GM19467 (cell line): ENCODE data around the gene PLA2G5.
"Not testable (repeated sequence)": the region's sequence is repeated elsewhere in the genome, so short reads cannot be mapped to it uniquely, and the experiment has no call there.

Experiments used
- ATAC-seq: cut with Tn5 transposase; IDR thresholded peaks from one replicate; pipeline ENCODE4 v1.9.1; 2021; ENCODE audit warnings: mild to moderate bottlenecking, moderate library complexity; ENCODE audit not compliant: unreplicated experiment

The PLA2G5 gene

DNA sequence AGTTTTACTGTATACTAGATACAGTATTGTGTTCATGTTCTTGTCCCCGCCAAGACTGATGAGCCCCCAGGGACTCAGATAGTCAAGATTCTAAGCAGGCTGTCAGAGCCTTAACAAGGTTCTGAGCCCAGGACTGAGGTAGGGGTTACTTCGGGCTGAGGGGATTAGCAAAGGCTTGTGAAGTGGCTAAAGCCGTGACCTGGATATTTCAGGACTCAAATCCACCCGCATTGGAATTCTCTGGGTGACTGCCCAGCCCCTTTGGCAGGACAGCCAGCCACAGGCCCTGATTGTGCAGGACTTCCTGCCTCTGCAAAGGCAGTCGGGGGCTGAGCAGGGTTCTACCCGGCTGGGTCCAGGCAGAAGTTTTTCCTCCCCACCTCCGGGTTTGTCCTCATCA, at the start of gene PLA2G5:
PLA2G5 (plus strand) TSS at position 321 of the 400 bp plus-strand sequence. CDS start 14,637 bp downstream, outside the sequence.
- ATAC-seq: no peak

DNA sequence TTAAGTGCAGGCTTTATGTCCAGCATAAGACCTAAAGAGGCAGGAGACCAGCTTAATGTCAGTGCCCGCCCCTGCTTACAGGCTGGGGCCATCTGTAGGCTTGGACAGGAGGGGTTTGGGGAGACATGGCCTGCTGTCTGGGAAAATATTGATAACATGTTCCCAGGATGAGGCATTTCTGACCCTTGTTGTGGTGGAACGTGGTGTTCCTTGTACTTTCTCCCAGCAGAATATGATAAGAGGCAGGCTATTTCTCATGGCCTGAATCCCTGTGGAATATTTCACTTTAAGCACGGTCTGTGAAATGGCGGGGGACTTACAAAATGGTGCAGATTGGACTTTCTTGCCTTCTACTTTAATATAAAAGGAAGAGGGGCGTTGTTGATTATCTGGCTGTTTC, 41.9 kb upstream of the PLA2G5 start:
- no peak for ATAC-seq

GRCh38 chr1:20028726-20029125, 41.3 kb upstream of the PLA2G5 start:
- no peak for ATAC-seq

DNA sequence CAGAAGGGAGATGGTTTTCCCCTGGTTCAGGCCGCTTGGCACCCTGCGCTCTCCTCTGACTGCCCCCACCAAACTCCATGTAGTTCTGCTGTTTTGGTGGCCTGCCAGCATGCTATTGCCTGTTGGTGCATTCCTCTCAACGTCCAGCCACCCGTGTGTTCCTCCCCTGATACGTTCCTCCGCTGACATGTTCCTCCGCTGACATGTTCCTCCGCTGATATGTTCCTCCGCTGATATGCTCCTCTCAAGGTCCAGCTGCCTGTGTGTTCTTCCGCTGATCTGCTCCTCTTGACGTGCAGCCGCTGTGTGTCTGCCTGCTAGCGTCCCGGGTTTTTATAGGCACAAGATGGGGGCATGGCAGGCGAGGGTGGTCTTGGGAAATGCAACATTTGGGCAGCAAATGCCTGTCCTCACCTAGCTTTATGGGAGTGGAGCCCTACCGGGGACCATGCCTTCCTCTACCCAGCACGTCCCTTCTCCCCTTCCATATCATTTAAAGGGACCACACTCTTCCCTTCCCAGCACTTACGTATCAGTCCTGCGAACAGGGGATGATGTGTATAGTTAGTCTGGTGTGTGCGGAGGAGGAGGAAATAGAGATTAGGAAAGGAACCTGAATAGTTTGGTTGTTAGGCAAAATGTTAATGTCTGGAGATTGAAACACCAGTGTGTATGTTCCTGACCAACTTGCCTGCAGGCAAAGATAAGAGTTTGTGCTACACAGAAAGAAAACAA, 40.6 kb upstream of the PLA2G5 start:
- no peak for ATAC-seq

GRCh38 chr1:20030436-20031151, 39.4 kb upstream of the PLA2G5 start:
- ATAC-seq: not testable (repeated sequence)

DNA sequence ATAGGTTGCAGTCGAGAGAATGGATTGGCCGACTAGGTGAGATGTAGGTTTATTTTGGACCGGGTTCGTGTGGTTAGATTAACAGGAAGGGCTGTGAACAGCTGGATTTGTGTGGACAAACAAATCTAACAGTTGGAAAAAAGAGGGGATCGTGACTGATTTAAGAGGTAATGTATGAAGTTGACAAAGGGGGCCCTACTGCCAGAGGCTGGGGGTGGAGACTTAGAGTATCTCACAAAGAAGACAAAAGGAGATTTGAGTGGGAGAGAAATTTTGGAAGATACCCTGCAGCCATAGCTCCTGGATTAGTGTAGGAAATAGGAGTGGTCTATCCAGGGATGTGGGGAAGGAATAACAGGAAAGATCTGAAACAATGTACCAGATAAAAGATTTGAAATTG, 38.8 kb upstream of the PLA2G5 start:
- ATAC-seq: no peak

DNA sequence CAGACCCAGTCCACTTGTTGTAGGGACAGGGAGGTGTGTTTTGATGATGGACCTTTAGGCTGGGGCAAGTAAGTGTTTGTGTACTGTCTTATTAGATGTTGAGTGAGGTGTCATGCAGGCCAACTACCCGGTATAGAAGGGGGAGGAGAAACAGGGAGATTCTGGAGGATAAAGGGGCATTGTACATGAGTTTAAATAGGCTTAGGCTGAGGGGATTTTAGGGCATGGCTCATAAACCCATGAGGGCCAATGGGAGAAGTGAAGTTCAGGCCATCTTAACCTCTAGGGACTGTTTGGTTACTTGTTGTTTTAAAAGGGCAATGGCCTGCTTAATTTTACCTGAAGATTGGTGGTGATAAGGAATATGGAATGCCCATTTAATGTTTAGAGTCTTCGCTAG, 38.2 kb upstream of the PLA2G5 start:
- no peak for ATAC-seq

GRCh38 chr1:20032425-20032824, 37.6 kb upstream of the PLA2G5 start:
- no peak for ATAC-seq

GRCh38 chr1:20033420-20033819, 36.6 kb upstream of the PLA2G5 start:
- no peak for ATAC-seq

- ATAC-seq: no peak
These were observed 34.9 kb upstream of the PLA2G5 start for GRCh38 chr1:20035114-20035513.

DNA sequence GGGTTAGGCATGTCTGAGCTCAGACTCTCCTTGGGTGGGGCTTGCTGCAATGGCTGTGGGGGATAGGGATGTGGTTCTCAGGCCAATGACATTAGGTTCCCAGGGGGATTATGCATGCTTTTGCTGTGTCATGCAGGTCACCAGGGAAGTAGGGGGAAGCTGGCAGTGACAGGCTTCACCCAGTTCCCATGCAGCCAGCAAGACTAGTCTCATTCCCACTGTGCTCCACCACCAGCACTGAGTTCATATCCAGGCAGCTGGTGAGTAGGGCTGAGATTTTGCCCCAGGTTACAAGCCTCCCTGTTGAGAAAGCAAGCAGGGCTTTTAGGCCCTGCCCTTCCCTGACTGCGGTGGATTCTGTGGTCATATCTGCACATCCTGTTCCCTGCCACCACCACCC, 32.1 kb upstream of the PLA2G5 start:
- no peak for ATAC-seq

DNA sequence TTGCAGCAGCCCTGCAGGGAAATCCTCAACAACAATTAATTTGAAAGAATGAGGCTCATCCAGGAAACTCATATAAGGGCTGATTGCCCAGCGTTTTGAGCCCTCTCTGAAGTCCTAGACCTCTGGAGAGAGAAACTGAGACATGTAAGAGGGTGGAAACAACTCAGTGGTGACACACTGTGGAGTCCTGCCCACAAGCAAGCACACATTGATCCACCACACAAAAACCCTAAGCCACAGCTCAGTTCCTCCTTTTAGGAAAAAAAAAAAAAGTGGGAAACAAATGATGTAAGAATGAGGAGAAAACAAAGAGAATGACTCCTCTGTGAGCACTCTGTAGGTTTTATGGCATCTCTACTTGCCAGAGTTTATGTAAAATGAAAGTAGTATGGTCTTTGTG, 22.9 kb upstream of the PLA2G5 start:
- no peak for ATAC-seq

GRCh38 chr1:20048563-20048962, 21.4 kb upstream of the PLA2G5 start:
- no peak for ATAC-seq

DNA sequence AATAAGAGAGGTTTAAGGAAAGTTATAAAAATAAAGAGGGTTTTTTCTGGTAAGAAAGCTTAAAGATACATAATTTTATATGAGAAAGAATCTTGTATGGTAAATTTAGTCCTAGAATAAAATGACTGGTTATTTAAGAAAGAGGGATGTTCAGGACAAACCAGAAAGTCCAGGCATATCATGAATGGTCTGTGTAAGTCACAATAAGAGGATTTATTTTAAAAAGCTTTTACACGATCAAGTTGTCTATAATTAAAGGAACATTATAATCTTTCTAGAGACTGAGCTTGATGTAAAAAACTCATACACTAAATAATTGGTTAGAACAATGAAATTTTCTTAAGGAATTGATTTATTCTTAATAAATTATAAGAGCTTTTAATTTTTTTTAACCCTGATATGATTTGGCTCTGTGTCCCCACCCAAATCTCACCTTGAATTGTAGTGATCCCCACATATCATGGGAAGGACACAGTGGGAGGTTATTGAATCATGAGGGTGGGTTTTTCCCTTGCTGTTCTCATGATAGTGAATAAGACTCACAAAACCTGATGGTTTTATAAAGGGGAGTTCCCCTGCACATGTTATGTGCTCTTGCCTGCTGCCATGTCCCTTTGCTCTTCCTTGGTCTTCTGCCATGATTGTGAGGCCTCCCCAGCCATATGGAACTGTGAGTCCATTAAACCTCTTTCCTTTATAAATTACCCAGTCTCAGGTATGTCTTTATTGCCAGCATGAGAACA, 20.8 kb upstream of the PLA2G5 start:
- ATAC-seq: not testable (repeated sequence)

DNA sequence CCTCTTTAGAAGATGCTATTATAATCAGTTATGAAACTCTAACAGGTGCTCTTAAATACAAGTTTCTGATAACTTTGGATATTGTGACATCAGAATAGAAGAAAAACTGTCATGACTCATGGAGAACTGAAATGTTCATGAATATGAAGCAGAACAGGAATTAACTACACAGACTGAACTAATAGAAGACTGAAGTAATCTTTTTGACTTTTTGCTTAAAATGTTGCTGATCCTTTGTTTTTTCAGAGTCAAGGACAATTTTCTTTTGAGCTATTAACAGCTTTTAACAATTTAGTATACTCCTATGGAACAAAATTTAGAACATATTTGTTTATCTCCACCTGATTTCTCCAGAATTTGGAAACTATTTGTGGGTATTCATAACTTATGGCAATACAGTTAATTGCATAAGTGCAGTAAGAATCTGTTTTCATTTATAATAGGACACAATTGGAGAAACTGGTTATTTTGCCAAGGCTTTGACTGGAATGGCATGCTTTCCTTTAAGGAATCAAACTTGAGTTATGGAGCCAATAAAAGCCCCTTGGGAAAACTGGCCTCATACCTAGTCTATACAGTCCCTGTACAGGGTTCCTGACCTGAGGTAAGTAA, 18.7 kb upstream of the PLA2G5 start:
- ATAC-seq: no peak

- ATAC-seq: no peak
These were observed 17.6 kb upstream of the PLA2G5 start for GRCh38 chr1:20052386-20052785.

GRCh38 chr1:20057886-20058420, 12.0 kb upstream of the PLA2G5 start:
- ATAC-seq: no peak

- ATAC-seq: no peak
These were observed 11.5 kb upstream of the PLA2G5 start for GRCh38 chr1:20058531-20058930.

DNA sequence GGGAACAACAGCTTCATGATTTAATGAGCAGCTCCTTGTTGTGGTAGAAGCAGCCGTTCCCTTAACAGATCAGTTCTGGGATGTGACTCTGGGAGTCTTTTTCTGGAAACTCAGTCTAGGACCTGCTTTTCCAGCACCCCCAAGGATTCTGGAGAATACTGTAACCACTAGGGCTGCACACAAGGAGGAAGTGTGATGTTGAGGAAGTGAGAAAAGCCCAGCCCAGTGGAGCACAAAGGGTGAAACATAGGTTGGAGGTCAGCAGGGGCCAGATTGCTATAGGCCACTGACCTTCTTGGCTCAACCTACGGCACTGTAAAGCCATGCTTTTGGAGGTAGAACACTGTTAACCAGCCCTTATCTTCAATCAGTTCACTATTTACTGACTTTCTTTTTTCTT, 10.1 kb upstream of the PLA2G5 start:
- no peak for ATAC-seq

- not testable (repeated sequence) for ATAC-seq
These were observed 9.2 kb upstream of the PLA2G5 start for GRCh38 chr1:20060791-20061190.

- no peak for ATAC-seq
These were observed 8.1 kb upstream of the PLA2G5 start for GRCh38 chr1:20061866-20062265.
